IPS-18a (cell line): ENCODE data around the gene PCBP3.

Experiments
- H3K27ac ChIP-seq: one replicate; pipeline ENCODE4 v1.5.1; 2013; ENCODE audit warnings: low read length
- H3K27me3 ChIP-seq: one replicate; pipeline ENCODE4 v1.6.1; 2013; ENCODE audit warnings: mild to moderate bottlenecking, low read length; ENCODE audit not compliant: control insufficient read depth, insufficient read depth
- H3K36me3 ChIP-seq: one replicate; pipeline ENCODE4 v1.6.1; 2013; ENCODE audit warnings: low read depth, low read length; ENCODE audit not compliant: control insufficient read depth
- H3K4me1 ChIP-seq: one replicate; pipeline ENCODE4 v1.6.1; 2013; ENCODE audit warnings: low read depth, low read length; ENCODE audit not compliant: control insufficient read depth
- H3K4me3 ChIP-seq: one replicate; pipeline ENCODE4 v1.5.1; 2013; ENCODE audit warnings: low read length
- H3K9ac ChIP-seq: one replicate; pipeline ENCODE4 v1.6.1; 2013; ENCODE audit warnings: mild to moderate bottlenecking, low read length, moderate library complexity
- H3K9me3 ChIP-seq: one replicate; pipeline ENCODE4 v1.6.1; 2013; ENCODE audit warnings: low read depth, low read length; ENCODE audit not compliant: control insufficient read depth

The PCBP3 gene

GRCh38 chr21:45869121-45870007 is 225.8 kb downstream of the PCBP3 start:
- H3K9ac ChIP-seq: no peak overlapping the region
- no peaks in the 10 kb centered on the region for H3K4me1 ChIP-seq
- H3K9me3 ChIP-seq: no peaks in the 10 kb centered on the region
- no peak overlapping the region for H3K4me3 ChIP-seq
- no peak overlapping the region for H3K27ac ChIP-seq
- H3K36me3 ChIP-seq: no peaks in the 10 kb centered on the region
- H3K27me3 ChIP-seq: no peaks in the 10 kb centered on the region

- no peaks in the 10 kb centered on the region for H3K36me3 ChIP-seq
- no peaks in the 10 kb centered on the region for H3K9me3 ChIP-seq
- H3K27me3 ChIP-seq: no peaks in the 10 kb centered on the region
- H3K27ac ChIP-seq: no peak overlapping the region
- no peak overlapping the region for H3K4me3 ChIP-seq
- no peaks in the 10 kb centered on the region for H3K4me1 ChIP-seq
- no peak overlapping the region for H3K9ac ChIP-seq
These were observed 226.9 kb downstream of the PCBP3 start for GRCh38 chr21:45870421-45870820.

GRCh38 chr21:45870851-45871615 is 227.5 kb downstream of the PCBP3 start:
- Histone ChIP-seq H3K4me3 (no peak overlapping the region), H3K9me3 (no peaks in the 10 kb centered on the region), H3K9ac (no peak overlapping the region), H3K27me3 (no peaks in the 10 kb centered on the region), H3K36me3 (no peaks in the 10 kb centered on the region), H3K27ac (no peak overlapping the region), H3K4me1 (no peaks in the 10 kb centered on the region)

- H3K27ac ChIP-seq: no peak overlapping the region
- H3K27me3 ChIP-seq: no peaks in the 10 kb centered on the region
- H3K9me3 ChIP-seq: no peaks in the 10 kb centered on the region
- H3K9ac ChIP-seq: no peak overlapping the region
- no peak overlapping the region for H3K4me3 ChIP-seq
- no peaks in the 10 kb centered on the region for H3K4me1 ChIP-seq
- H3K36me3 ChIP-seq: no peaks in the 10 kb centered on the region
These were observed 228.2 kb downstream of the PCBP3 start for GRCh38 chr21:45871616-45872236.

- Histone ChIP-seq H3K4me1 (no peaks in the 10 kb centered on the region), H3K36me3 (no peaks in the 10 kb centered on the region), H3K4me3 (no peak overlapping the region), H3K9me3 (no peaks in the 10 kb centered on the region), H3K27me3 (no peaks in the 10 kb centered on the region), H3K9ac (no peak overlapping the region), H3K27ac (no peak overlapping the region)
These were observed 228.9 kb downstream of the PCBP3 start for GRCh38 chr21:45872471-45872870.

- no peak overlapping the region for H3K9ac ChIP-seq
- H3K4me3 ChIP-seq: no peak overlapping the region
- H3K9me3 ChIP-seq: no peaks in the 10 kb centered on the region
- no peaks in the 10 kb centered on the region for H3K36me3 ChIP-seq
- H3K27me3 ChIP-seq: no peaks in the 10 kb centered on the region
- no peaks in the 10 kb centered on the region for H3K4me1 ChIP-seq
- H3K27ac ChIP-seq: no peak overlapping the region
These were observed 229.4 kb downstream of the PCBP3 start for GRCh38 chr21:45872902-45873301.

GRCh38 chr21:45873418-45873817 is 229.9 kb downstream of the PCBP3 start:
- Histone ChIP-seq H3K4me3 (no peak overlapping the region), H3K36me3 (no peaks in the 10 kb centered on the region), H3K27ac (no peak overlapping the region), H3K27me3 (no peaks in the 10 kb centered on the region), H3K9me3 (no peaks in the 10 kb centered on the region), H3K4me1 (no peaks in the 10 kb centered on the region), H3K9ac (no peak overlapping the region)

GRCh38 chr21:45873866-45874265 is 230.3 kb downstream of the PCBP3 start:
- H3K27me3 ChIP-seq: no peaks in the 10 kb centered on the region
- no peak overlapping the region for H3K27ac ChIP-seq
- no peaks in the 10 kb centered on the region for H3K36me3 ChIP-seq
- no peaks in the 10 kb centered on the region for H3K9me3 ChIP-seq
- no peak overlapping the region for H3K4me3 ChIP-seq
- H3K9ac ChIP-seq: no peak overlapping the region
- no peaks in the 10 kb centered on the region for H3K4me1 ChIP-seq

GRCh38 chr21:45874716-45875415 is 231.3 kb downstream of the PCBP3 start:
- no peak overlapping the region for H3K27ac ChIP-seq
- H3K4me1 ChIP-seq: no peaks in the 10 kb centered on the region
- no peak overlapping the region for H3K4me3 ChIP-seq
- H3K9ac ChIP-seq: no peak overlapping the region
- no peaks in the 10 kb centered on the region for H3K36me3 ChIP-seq
- no peaks in the 10 kb centered on the region for H3K9me3 ChIP-seq
- H3K27me3 ChIP-seq: no peaks in the 10 kb centered on the region

GRCh38 chr21:45875416-45875760 is 231.9 kb downstream of the PCBP3 start:
- H3K27me3 ChIP-seq: no peaks in the 10 kb centered on the region
- no peak overlapping the region for H3K4me3 ChIP-seq

GRCh38 chr21:45875881-45876280 is 232.4 kb downstream of the PCBP3 start:
- Histone ChIP-seq H3K9me3 (no peaks in the 10 kb centered on the region), H3K4me1 (no peaks in the 10 kb centered on the region), H3K9ac (no peak overlapping the region), H3K36me3 (no peaks in the 10 kb centered on the region), H3K27me3 (no peaks in the 10 kb centered on the region), H3K27ac (no peak overlapping the region), H3K4me3 (no peak overlapping the region)

More at GRCh38 chr21:45875416-45875760, 231.9 kb downstream of the PCBP3 start:
- Histone ChIP-seq H3K9me3 (no peaks in the 10 kb centered on the region), H3K4me1 (no peaks in the 10 kb centered on the region), H3K9ac (no peak overlapping the region), H3K27ac (no peak overlapping the region), H3K36me3 (no peaks in the 10 kb centered on the region)
